ENCODE results near the gene DOK6. TPM values are rescaled to one million over a fixed set of nuclear protein-coding genes. Genes with fewer than 3 reads are reported as not detected.
"Not testable (repeated sequence)": the region's sequence is repeated elsewhere in the genome, so short reads cannot be mapped to it uniquely, and the experiment has no call there.

DOK6 gene
- total RNA-seq, 1 experiment from 2014 or later, result 0.52 TPM

DNA sequence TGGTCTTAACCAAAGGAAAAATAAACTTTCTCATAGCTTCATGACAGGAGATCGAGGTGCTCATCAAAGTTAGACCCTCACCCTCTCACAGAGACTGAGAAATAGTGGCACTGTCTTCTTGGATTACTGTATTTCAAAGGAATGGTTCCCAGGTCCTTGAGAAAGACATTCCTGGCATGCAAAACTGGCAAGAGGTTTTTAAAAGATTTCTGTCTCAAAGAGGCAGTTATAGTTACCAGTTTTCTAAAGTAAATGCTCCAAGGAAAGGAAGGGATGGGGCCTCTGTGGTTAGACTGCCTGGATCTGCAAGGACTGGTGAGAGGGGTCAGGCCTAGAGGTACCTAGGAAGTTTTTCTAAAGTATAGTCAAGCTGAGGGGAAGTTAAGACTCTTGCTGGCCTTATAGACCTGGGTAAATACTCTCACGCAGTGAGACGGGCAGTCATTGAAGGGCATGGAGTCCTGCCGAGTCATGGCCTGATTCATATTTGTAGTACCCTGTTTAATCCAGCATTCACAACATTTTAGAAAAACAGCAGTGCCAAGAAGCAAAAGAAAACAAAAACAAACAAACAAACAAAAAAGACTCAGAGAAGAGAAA is 226.1 kb downstream of the DOK6 start:
- DNase-seq (ENCODE audit: low read depth), result no peak

DNA sequence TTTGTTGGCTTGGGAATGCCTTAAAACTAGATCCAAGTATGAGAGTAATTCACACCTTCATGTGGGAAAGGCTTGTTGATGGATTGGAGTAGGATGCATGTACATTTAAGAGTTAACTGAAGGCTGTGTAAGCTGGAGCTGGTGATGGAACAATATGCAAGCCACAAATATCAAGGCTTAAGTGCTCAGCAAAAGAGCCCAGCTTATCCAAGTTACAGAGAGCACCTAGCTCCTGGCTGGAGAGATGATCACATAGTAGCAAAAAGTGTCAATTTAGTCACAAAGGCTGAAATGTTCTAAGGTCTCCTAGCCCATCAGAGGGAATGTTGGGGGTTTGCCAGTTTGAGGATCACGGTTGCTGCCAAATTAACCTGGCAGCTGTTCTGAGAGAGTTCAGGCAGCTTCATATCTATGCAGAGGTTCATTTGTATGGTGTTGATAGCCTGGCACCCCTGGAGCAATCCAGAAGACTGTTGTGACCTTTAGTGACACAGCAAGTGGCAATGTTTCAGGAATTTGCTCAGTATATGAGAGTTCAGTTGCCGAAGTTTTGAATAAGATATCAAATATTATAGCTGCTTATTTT is 228.2 kb downstream of the DOK6 start:
- DNase-seq (ENCODE audit: low read depth), result no peak

DNA sequence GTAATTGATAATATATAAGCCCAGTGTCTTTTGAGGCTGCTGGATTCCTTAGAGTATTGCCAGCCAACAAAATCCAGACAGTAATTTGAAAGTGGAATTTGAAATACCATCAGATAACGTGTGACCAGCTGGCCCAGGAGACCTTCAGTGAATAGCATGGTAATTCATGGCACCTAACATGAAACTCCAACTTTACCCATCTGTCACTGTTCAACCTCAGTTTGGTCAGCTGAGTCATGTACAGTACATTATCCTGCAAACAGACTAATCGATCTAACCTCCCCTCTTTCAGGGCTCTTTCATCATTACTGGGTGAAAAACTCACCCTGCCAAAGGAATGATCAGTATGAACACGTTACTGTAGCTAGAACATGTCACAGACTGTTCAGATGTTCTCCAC is 230.6 kb downstream of the DOK6 start:
- DNase-seq (ENCODE audit: low read depth), result no peak

DNA sequence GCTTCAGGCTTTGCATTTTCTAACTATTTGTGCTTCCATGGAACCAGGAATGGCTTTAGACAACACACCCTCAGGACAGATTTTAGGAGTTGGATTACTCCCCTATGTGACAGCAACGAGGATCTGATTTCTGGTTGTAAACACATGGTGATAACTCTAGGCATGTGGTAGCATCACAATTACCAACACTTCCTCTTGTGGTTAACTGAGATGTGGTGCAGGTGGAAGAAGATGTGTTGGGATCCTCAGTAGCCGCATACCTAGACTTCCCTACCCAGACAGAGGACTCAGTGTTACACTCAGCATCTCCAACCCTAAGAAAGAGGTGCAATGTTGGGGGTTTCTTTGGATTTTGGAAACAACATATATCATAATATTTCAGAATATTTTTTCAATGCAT is 234.8 kb downstream of the DOK6 start:
- DNase-seq (ENCODE audit: low read depth), result no peak

DNA sequence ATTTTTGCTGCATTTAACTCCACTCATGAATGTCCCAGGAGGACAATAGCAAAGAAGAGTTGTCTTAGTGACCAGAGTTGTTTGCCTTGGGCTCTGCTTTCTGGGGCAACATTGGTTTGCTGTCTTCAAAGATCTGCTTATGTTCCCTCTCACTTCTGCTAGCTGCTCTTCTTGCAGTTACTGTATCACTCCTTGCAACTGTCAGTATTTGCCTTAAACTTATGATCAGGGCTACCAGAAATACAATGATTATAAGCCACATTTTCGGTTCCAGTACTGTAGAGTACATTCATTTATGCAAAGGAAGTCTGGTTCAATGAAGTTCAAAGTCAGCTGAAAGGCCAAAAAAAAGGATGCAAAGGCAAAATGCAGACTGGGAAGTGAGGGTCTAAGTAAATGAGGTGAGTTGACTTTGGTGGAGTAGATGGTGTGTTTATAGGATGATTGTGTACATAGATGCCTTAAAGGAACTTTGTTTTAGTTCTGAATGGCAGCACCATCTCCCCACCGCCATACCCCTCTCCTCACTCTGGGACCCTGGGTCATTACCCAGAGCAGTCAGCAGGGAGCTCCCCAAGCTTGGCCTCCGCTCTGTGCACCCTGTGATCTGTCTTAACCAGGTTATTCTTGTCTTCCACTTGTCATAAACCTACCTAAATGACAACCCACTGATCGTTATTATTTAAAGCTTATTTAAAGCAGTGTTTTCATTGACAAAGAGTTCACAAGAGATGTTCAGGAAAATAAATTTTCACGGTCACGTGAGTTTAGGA is 236.0 kb downstream of the DOK6 start:
- no peak for DNase-seq (ENCODE audit: low read depth)

DNA sequence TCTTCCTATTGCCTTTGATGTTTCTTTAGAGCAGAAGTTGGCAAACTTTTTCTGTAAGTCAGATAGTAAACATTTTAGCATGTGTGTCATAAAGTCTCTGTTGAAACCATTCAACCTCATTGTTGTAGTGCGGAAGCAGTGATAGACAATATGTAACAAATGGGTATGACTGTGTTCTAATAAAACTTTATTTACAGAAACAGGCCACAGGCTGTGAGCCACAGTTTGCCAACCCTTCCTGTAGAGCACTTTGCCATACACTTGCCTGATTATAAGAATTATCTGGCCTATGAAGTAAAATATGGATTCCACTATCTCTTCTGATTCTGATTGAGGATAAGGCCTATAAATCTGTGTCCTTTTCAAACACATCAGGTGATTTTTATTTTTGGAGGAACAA is 237.4 kb downstream of the DOK6 start:
- DNase-seq (ENCODE audit: low read depth), result no peak

DNA sequence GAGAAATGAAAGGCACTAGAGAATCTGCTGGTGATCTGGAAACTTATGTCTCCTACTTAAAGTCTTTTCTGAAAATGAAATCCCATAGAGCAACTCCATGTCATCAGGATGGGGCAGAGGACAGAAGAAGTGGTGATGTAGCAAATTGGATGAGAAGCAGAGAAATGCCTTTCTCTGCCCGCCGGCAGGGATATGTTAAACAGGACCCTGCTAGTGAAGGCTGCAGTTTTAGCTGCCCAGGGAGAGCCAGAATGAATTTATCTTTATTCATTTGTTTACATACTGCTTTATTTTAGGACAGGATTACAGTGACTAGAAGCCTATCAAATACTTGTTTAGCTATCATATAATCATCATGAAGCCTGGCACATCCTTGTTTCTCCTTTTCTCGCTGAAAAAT is 247.0 kb downstream of the DOK6 start:
- DNase-seq (ENCODE audit: low read depth), result peak; percentile 27

DNA sequence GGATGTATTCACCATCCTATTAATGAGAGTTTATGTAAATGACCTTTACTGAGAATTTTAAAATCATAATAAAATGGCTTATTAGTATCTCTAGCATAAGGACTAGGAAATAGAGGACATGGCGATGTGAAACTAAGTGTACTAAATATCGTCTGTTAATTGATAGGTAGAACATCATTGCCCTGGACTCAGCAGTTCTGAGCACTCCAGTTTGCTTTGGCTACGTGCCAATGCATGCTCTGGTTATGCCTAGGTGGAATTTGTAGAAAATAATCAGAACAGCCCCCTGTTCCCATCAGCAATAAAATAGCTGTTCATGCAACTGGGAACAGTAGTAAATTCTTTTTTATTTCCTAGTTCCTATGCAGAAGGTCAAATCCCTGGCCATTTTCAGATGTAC is 247.8 kb downstream of the DOK6 start:
- no peak for DNase-seq (ENCODE audit: low read depth)

DNA sequence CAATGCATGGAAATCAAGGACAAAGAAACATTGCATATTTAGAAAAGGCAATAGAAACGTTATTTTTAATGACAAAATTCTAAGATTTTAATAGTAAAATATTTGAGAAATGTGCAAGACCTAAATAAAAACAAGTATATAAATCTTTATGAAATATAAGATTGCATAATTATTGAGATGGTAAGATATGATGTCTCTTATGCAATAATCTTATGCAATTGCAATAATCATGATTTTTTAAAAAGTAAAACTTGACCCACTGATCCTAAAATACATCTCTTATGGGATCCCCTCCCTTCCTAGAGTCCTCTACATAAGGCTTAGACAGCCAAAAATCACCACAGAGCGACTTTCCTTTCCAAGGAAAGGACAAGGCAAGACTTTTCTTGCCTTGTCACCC is 249.0 kb downstream of the DOK6 start:
- DNase-seq (ENCODE audit: low read depth), result no peak

DNA sequence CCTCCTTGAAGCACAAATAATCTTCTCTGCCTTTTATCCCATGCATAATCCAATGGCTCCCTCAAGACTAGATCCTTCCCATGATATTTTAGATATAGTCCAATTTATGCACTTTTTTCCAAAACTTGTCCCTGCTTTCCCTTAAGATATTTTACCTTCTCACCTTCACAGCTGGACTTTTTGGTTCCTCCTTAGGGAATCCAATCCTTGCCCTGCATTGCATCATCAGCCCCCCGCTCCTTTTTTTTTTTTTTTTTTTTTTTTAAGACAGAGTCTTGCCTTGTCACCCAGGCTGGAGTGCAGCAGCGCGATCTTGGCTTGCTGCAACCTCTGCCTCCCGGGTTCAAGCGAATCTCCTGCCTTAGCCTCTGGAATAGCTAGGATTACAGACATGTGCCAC is 250.6 kb downstream of the DOK6 start:
- DNase-seq (ENCODE audit: low read depth), result no peak

DNA sequence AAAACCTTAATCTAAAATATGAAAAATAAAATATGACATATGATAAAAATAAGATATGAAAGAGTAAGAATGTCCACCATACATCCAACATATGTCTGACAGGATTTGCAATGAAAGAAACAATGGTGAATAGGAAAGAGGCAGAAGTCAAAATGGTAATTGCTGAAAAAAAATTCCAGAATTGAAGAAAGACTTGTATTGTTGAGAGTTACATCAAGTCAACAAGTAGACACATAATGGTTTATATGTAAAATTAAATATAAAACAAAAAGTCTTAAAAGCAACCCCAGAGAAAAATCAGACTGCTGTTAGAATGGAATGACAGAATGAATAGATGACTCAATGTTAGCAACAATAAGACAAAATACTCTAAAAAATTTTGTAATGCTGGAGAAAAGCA is 255.1 kb downstream of the DOK6 start:
- no peak for DNase-seq (ENCODE audit: low read depth)

DNA sequence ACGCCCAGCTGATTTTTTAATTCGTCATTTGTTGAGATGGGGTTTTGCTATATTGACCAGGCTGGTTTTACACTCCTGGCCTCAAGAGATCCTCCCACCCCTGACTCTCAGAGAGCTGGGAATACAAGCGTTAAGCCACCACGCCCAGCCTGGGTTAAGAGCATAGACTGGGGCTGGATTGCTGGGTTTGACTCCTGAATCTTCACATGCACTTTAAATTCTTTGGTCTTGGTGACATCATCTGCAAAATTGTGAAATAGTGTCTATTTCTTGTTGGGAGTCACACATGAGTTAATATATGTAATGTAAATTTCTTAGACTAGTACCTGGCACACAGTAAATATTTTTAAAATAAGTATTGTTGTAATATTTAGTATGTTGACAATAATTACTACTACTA is 257.4 kb downstream of the DOK6 start:
- DNase-seq (ENCODE audit: low read depth), result no peak

DNA sequence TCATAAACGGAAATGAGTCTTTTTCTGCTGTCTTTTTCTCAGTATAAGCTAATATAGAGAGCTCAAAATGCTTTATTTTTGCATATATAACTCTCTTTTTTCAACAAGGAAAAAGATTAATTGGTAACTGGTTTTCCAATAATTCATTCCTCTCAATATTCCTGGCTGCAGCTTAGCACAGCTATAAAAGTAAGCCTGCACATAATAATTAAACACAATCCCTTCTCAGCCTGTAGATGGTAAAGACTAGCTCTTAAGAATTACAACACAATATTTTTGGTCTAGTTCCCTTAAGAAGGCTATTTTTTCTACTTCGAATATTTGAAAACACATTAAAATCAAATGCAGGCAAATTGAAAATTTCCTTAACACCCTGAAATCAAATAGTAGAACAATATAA is 258.0 kb downstream of the DOK6 start:
- no peak for DNase-seq (ENCODE audit: low read depth)

DNA sequence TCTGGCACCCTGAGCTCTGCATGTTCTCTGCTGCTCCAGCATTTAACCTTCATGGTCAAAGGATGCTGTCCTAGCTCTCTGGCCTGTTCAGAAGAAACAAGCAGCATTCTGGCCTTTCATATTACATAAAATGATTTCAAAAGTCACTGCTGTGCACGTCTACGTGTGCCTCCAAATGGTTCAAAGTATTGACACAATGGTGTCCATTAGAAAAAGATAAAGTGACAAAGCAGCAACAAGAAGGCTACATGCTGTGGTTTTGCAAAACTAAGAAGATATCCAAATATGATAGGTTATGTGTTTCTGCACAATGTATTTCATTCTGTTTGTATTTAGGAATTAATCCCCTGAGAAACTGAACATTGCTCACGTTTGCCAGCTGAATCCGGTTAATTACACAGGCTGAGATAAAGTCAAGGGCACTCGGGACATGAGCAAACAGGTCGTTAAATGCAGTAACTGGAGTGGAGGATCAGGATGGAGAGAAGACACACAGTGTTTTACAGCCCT is 258.5 kb downstream of the DOK6 start:
- DNase-seq (ENCODE audit: low read depth), result no peak

DNA sequence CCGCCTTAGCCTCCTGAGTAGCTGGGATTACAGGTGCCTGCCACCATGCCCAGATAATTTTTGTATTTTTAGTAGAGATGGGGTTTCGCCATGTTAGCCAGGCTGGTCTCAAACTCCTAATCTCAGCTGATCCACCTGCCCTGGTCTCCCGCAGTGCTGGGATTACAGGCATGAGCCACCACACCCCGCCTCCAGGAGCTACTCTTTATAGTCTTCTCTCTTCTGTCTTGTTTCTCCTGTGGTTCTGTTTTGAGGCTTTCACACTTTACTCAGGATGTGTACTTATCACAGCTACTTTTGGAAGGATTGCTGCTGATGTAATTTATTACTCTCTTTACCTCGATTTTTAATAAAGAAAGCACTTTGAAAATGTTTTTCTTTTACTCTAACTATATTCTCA is 261.4 kb downstream of the DOK6 start:
- DNase-seq (ENCODE audit: low read depth), result not testable (repeated sequence)

DNA sequence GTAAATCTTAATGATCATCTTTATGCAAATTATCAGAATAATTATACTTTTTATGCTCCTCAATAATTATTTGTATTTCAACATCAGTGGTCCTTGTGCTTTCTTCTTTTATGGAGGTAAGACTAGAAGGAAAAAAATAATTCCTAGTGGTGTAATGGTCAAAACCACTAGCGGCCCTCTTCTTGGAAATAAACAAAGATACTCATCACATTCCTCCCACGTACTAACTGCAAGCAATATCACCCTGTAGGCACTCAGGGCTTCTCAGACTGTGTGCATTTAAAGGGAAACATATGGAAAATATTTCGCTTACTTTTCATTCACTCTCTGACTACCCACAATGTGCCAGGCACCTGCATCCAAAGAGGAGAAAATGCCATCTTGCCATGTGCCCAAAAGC is 263.7 kb downstream of the DOK6 start:
- no peak for DNase-seq (ENCODE audit: low read depth)

DNA sequence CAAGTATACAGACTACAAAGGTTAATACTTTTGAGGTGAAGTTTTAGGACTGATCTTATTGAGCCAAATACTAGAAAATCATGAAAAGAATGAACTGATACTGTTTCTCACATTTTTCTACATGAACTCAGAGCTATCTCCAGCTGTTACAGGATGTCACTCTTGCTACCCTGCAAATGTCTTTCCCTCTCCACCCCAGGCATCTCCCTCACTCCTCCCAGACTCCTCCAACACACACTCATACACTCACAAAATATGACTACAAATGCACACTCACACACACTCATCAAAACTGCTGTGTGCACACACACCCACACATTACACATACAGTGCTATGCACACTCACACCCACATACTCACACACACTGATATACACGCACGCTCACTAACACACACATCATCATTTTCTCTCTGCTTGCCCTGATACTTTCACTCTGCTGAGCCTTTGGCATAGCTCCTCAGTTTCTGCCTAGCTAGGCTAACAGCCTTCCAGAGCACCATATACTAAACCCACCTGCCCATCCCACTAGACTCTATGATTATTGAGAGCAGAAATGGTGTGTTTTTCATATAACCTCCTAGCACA is 273.7 kb downstream of the DOK6 start:
- DNase-seq (ENCODE audit: low read depth), result no peak

DNA sequence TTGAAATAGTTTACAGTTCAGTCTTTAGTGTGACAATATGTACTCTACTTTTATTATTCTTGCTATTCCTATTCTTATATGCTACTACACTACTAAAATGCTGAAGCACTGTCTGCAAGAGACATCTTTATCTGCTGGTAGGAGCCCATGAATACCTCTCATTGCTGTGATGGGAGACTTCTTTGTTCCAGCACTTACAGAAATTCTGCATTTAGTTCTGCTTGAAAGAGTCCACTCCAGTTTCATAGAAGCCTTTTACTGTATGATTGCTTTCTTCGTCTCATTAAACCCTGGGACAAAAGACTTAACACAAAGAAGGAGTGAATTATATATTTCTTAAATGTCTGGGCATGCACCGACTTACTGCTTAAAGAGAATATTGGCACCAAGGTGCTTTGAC is 274.3 kb downstream of the DOK6 start:
- DNase-seq (ENCODE audit: low read depth), result no peak

DNA sequence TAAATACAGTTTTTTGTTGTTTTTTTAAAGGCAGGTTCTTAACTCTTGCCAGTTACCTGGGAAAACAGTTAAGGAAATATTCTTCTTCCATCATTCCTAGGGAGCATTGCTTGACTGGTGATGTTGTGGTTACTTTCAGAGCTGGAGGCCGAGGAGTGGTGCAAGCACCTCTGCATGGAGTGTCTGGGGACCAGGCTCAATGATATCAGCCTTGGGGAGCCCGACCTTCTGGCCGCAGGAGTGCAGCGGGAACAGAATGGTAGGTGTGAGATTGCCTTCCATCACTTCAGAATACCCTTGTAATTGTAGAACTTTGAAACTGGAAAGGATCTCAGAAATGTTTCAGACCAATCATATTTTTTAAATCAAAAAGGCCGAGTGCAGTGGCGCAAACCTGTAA is 276.9 kb downstream of the DOK6 start:
- DNase-seq (ENCODE audit: low read depth), result no peak

DNA sequence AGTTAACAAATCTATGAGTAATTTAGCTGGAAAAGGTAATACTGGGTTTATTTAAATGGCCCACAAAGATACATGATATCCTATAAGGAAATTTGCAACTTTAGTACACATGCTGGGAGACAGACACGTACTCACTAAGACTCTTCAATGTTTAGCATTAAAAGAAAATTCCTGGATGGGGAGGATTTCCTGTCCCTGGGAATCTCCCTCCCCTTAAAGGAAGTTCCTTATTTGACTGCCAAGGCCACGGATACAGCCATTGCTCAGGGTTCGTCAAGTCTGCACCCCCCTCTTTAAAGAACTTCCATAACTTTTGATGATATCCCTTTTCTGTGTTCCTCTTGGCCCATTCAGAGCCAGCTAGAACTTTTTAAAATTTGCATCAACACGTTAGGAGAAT is 279.4 kb downstream of the DOK6 start:
- no peak for DNase-seq (ENCODE audit: low read depth)

DNA sequence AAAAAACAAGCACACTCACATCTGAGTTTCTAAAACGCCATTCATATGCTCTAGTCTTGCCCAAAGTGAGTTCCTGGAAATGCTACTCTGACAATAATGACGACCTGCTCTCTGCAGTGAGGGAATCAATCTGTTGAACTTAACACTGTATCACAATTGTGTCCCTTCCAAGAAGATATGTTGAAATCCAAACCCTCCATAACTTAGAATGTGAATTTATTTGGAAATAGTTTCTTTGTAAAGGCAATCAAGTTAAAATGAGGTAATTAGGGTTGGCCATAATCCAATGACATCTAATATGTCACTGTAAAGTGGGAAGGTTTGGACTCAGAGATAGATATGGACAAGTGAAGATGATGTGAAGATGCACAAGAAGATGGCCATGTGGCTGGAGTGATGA is 282.5 kb downstream of the DOK6 start:
- no peak for DNase-seq (ENCODE audit: low read depth)

DNA sequence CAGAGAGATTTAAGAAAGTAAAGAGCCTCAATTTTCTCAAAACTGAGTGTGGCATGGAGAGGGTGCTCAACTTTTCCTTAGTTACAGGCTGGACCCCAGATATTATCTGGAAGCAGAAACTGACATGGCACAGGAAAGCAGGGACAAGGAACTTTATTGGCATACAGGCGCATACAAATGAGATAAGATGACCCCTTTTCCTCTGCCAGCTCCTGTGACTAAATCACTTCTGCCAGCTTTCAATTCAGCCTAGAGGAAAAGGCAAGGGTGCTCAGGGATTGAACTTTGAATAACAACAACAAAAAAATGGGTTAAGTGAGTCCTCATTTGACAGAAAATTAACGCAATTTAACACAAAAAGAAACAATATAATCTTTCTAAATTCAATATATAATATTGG is 284.1 kb downstream of the DOK6 start:
- no peak for DNase-seq (ENCODE audit: low read depth)

DNA sequence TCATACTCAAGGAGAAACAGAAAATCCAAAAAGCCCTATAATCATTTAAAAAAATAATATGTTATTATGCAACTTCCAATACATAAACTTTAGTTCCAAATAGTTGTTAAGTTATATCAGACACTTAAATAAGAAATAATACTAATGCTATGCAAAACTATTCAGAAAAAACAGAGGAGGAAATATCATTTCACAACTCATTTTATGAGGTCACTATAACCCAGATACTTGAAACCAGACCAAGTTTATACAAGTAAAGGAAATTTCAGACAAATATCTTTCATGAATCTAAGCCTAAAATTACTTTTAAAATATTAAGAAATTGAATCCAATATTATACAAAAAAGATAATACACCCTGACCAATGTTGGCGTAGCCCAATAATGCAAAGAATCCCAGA is 286.2 kb downstream of the DOK6 start:
- no peak for DNase-seq (ENCODE audit: low read depth)
